NCI-H510A (cell line): ENCODE measurements around the gene IQCE.

Experiments used
- DNase-seq: peaks from one replicate; lab custom pipeline; 2025; lab: John Stamatoyannopoulos, UW

Gene IQCE

DNA sequence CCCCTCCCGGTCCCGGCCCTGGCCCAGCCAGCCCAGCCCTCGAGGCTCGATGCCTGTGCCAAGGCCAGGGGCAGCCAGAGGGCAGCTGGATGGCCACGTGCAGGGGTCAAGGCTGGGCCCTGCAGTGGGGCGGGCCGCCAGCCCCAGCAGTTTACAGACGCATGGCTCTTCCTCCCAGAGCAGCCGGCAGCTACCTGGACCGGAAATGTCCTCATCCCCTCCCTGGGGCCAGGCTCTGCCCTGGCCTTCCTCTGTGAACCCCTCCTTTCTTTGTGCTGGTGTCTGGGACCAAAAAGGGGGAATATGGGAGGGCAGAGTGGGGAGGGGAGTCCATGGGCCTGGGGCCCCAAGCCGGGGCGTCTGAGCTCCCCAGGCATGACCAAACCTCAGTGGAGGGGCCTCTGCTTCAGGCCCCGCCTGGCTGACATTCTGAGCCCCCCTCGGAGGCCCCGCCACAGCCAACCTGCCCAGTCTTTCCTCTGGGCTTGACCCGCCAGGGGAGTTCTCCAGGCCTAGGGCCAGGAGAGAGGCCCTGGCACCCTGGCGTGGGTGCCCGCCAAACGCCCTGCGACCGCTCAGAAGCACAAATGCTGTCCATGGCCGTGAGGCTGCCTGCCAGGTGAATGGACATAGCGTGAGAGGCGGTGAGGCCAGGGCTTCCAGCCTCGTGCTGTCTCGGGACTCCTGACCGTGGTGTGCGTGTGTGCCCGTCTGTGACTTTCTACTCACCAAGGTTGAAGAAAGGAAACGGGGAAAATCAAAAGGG, 104.5 kb downstream of the IQCE start:
- no peak for DNase-seq

DNA sequence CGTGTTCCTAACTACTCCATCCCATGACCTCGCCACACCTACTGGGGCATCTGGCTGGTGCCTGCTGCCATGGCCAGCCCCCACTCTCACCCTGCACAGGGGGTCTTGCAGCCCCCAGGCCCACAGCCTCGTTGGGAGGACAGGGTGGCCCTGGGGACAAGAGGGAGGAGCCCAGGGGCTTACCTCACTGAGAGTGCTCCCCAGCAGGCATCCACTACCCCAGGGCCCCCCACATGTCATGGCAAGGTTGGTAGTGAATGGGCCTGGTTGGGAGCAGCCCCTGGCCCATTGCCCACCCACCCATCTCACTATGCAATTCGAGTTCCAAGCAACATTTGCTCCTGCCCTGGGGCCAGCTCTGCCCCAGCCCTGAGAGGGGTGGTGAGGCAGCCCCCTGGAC, 105.2 kb downstream of the IQCE start:
- DNase-seq: no peak
